ENCODE data around the gene FAM180B.

GRCh38 chr11:47611348-47611794 is 24.9 kb downstream of the FAM180B start:
- TF ChIP-seq, protein P1, sequence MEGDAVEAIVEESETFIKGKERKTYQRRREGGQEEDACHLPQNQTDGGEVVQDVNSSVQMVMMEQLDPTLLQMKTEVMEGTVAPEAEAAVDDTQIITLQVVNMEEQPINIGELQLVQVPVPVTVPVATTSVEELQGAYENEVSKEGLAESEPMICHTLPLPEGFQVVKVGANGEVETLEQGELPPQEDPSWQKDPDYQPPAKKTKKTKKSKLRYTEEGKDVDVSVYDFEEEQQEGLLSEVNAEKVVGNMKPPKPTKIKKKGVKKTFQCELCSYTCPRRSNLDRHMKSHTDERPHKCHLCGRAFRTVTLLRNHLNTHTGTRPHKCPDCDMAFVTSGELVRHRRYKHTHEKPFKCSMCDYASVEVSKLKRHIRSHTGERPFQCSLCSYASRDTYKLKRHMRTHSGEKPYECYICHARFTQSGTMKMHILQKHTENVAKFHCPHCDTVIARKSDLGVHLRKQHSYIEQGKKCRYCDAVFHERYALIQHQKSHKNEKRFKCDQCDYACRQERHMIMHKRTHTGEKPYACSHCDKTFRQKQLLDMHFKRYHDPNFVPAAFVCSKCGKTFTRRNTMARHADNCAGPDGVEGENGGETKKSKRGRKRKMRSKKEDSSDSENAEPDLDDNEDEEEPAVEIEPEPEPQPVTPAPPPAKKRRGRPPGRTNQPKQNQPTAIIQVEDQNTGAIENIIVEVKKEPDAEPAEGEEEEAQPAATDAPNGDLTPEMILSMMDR (IDR thresholded peaks at IDR 0.05 in 2 of 3, conservative IDR thresholded peaks at IDR 0.05 in 1 of 3; ENCODE audit: borderline replicate concordance in 1 of 3, insufficient read depth in 1 of 3, low read depth in 2 of 3, low read length in 2 of 3), result no peak
- TF ChIP-seq YY1 (IDR thresholded peaks at IDR 0.05; ENCODE audit: extremely low read depth, insufficient replicate concordance, low read depth, low read length) (no peak), EZH2 (IDR thresholded peaks at IDR 0.05) (no peak), POLR2A (IDR thresholded peaks at IDR 0.05; ENCODE audit: borderline replicate concordance, extremely low read depth, insufficient read depth, insufficient read length) (no peak), ELF1 (IDR thresholded peaks at IDR 0.05; ENCODE audit: borderline replicate concordance, low read depth) (no peak), JUND (IDR thresholded peaks at IDR 0.05) (no peak), POLR2AphosphoS5 (IDR thresholded peaks at IDR 0.05; ENCODE audit: low read depth, low read length) (no peak), FOSL1 (IDR thresholded peaks at IDR 0.05; ENCODE audit: low read depth) (no peak), CBX3 (IDR thresholded peaks at IDR 0.05; ENCODE audit: low read depth) (no peak), REST (IDR thresholded peaks at IDR 0.05; ENCODE audit: low read depth) (no peak), SP1 (IDR thresholded peaks at IDR 0.05; ENCODE audit: low read depth) (no peak)
